HepG2 (cell line): ENCODE data around the gene ZNF154.

Source experiments
- IRF2 ChIP-seq: IDR thresholded peaks from 2 replicates; pipeline ENCODE4 v1.6.1; 2018; ENCODE audit warnings: missing genetic modification reagents, missing compliant biosample characterization
- TFAP4 ChIP-seq: sonication (generic); IDR thresholded peaks from 2 replicates; pipeline ENCODE4 v1.6.1; 2016; ENCODE audit warnings: low read depth, borderline replicate concordance

GRCh38 chr19:57746580-57747471 lies 37.8 kb upstream of the ZNF154 start, which contains the start of gene ZNF776:
- TF ChIP-seq IRF2 (CRISPR knock-in tag): peak; percentile 83
- TF ChIP-seq TFAP4: no peak
